Hepatocyte (in vitro differentiated cells): ENCODE data around the gene MRTFA. TPM values are rescaled to one million over a fixed set of nuclear protein-coding genes. Genes with fewer than 3 reads are reported as not detected.

Experiments used
- DNase-seq: peaks from one replicate; pipeline ENCODE4 v3.0.0-alpha.2; 2016; ENCODE audit warnings: low spot score
- H2AFZ ChIP-seq: fragments of 200-600 bp; sonication (generic); 2 replicates; pipeline ENCODE4 v1.6.0; 2016; ENCODE audit warnings: antibody characterized with exemption, mild to moderate bottlenecking
- H3K27ac ChIP-seq: fragments of 200-600 bp; sonication (generic); 2 replicates; pipeline ENCODE4 v1.5.1; 2016; ENCODE audit warnings: mild to moderate bottlenecking
- H3K27me3 ChIP-seq: fragments of 200-600 bp; sonication (generic); 2 replicates; pipeline ENCODE4 v1.6.1; 2016
- H3K36me3 ChIP-seq: fragments of 200-600 bp; sonication (generic); replicated peaks from 2 replicates; pipeline ENCODE4 v1.5.1; 2016; ENCODE audit warnings: low read depth; ENCODE audit not compliant: insufficient read depth
- H3K4me1 ChIP-seq: fragments of 200-600 bp; sonication (generic); 2 replicates; pipeline ENCODE4 v1.5.1; 2016; ENCODE audit warnings: mild to moderate bottlenecking, moderate library complexity; ENCODE audit not compliant: insufficient read depth
- H3K4me2 ChIP-seq: fragments of 200-600 bp; sonication (generic); 2 replicates; pipeline ENCODE4 v1.6.0; 2016
- H3K4me3 ChIP-seq: fragments of 200-600 bp; sonication (generic); 2 replicates; pipeline ENCODE4 v1.5.1; 2016; ENCODE audit warnings: mild to moderate bottlenecking
- H3K79me2 ChIP-seq: fragments of 200-600 bp; sonication (generic); 2 replicates; pipeline ENCODE4 v1.6.0; 2017; ENCODE audit warnings: mild to moderate bottlenecking
- H3K9me2 ChIP-seq: fragments of 200-600 bp; sonication (generic); replicated peaks from 2 replicates; pipeline ENCODE4 v1.6.0; 2017; ENCODE audit warnings: mild to moderate bottlenecking; ENCODE audit not compliant: insufficient read depth
- H3K9me3 ChIP-seq: fragments of 200-600 bp; sonication (generic); 2 replicates; pipeline ENCODE4 v1.5.1; 2016; ENCODE audit warnings: low read depth, mild to moderate bottlenecking
- H4K20me1 ChIP-seq: fragments of 200-600 bp; sonication (generic); 2 replicates; pipeline ENCODE4 v1.6.0; 2016; ENCODE audit warnings: mild to moderate bottlenecking; ENCODE audit not compliant: insufficient read depth, poor library complexity, severe bottlenecking
- CTCF ChIP-seq: fragments of 200-600 bp; sonication (generic); IDR thresholded peaks from 2 replicates; pipeline ENCODE4 v1.5.1; 2016; ENCODE audit warnings: antibody characterized with exemption, mild to moderate bottlenecking; ENCODE audit not compliant: poor library complexity
- EZH2 ChIP-seq: fragments of 200-600 bp; sonication (generic); IDR thresholded peaks from 2 replicates; pipeline ENCODE4 v1.6.1; 2016; ENCODE audit warnings: antibody characterized with exemption, mild to moderate bottlenecking, borderline replicate concordance
- EZH2phosphoT487 ChIP-seq: fragments of 200-600 bp; sonication (generic); IDR thresholded peaks from one replicate; pipeline ENCODE4 v1.6.1; 2018; ENCODE audit warnings: antibody characterized with exemption, mild to moderate bottlenecking, low read depth, moderate library complexity; ENCODE audit not compliant: unreplicated experiment, severe bottlenecking
- WGBS: methylation state at CpG from one replicate; pipeline ENCODE4 v1.1.6; 2016; ENCODE audit warnings: low lambda C conversion rate; ENCODE audit errors: missing lambda C conversion rate; 5-methylcytosine and 5-hydroxymethylcytosine counted together
- polyA plus RNA-seq: library from polyadenylated mRNA; unstranded; fragments of >200 nt; fragmentation: Nextera tagmentation; extraction: Ambion mirVana; gene quantifications from 2 replicates; pipeline ENCODE4 v1.2.1, GENCODE V29; 2016
- total RNA-seq: library from RNA; depleted of rRNA; stranded (reverse); fragments of >200 nt; gene quantifications from 2 replicates; pipeline ENCODE4 v1.2.3, GENCODE V29; 2014

The MRTFA gene
- total and polyA plus RNA-seq, 2 experiments from 2014 or later, result 19.0 to 29.7 TPM

- 96% methylated on average over 1 of the region's 1 CpG for WGBS
- Histone ChIP-seq H3K4me1 (no peaks in the 10 kb centered on the region), H3K9me2 (no peaks in the 10 kb centered on the region), H3K9me3 (peaks cover 6% of the 10 kb centered on the region), H2AFZ (no peak overlapping the region), H3K4me3 (no peak overlapping the region), H3K79me2 (peaks cover 98% of the 10 kb centered on the region), H3K4me2 (no peak overlapping the region), H3K36me3 (no peaks in the 10 kb centered on the region), H3K27me3 (no peaks in the 10 kb centered on the region), H3K27ac (no peak overlapping the region), H4K20me1 (peaks cover 31% of the 10 kb centered on the region)
- no peak for DNase-seq
- no peak for TF ChIP-seq EZH2phosphoT487
- TF ChIP-seq EZH2, result no peak
- TF ChIP-seq CTCF, result no peak
Observed at GRCh38 chr22:40624770-40625169, 11.7 kb downstream of the MRTFA start.

GRCh38 chr22:40621309-40622151 is 15.0 kb downstream of the MRTFA start:
- no peak for TF ChIP-seq CTCF
- no peak for TF ChIP-seq EZH2
- TF ChIP-seq EZH2phosphoT487, result no peak
- H3K27ac ChIP-seq, result no peak overlapping the region

GRCh38 chr22:40620464-40621046 is 16.0 kb downstream of the MRTFA start:
- no peak overlapping the region for H3K4me3 ChIP-seq
- peaks cover 82% of the 10 kb centered on the region for H3K79me2 ChIP-seq
- H3K4me2 ChIP-seq, result no peak overlapping the region
- H3K27ac ChIP-seq, result no peak overlapping the region
- no peak overlapping the region for H2AFZ ChIP-seq
- DNase-seq, result no peak
- TF ChIP-seq EZH2 (no peak), EZH2phosphoT487 (no peak), CTCF (no peak)
- peaks cover 27% of the 10 kb centered on the region for H4K20me1 ChIP-seq
- no peaks in the 10 kb centered on the region for H3K27me3 ChIP-seq
- H3K36me3 ChIP-seq, result no peaks in the 10 kb centered on the region
- 96% methylated on average over 1 of the region's 1 CpG for WGBS
- H3K9me2 ChIP-seq, result no peaks in the 10 kb centered on the region
- H3K4me1 ChIP-seq, result no peaks in the 10 kb centered on the region
- H3K9me3 ChIP-seq, result peaks cover 6% of the 10 kb centered on the region

More at GRCh38 chr22:40621309-40622151, 15.0 kb downstream of the MRTFA start:
- Histone ChIP-seq H3K9me2 (no peaks in the 10 kb centered on the region), H3K4me1 (no peaks in the 10 kb centered on the region), H3K4me3 (no peak overlapping the region), H3K4me2 (no peak overlapping the region), H3K36me3 (no peaks in the 10 kb centered on the region), H3K27me3 (no peaks in the 10 kb centered on the region), H2AFZ (no peak overlapping the region), H4K20me1 (peaks cover 27% of the 10 kb centered on the region), H3K9me3 (peaks cover 6% of the 10 kb centered on the region), H3K79me2 (peaks cover 88% of the 10 kb centered on the region)
- no peak for DNase-seq
- 90% methylated on average over 9 of the region's 9 CpGs for WGBS
